Esophagus muscularis mucosa (tissue), 4 donors: ENCODE data around the gene RIPOR2.

Experiments used
- EP300 ChIP-seq: sonication (generic); formaldehyde crosslinking; IDR thresholded peaks from one replicate; pipeline ENCODE4 v1.6.1; 2017; ENCODE audit warnings: antibody characterized with exemption
- POLR2A ChIP-seq: fragments of 450-650 bp; IDR thresholded peaks from one replicate; pipeline ENCODE4 v1.6.1; 2017; ENCODE audit warnings: antibody characterized with exemption, moderate library complexity, mild to moderate bottlenecking, low read depth
- POLR2AphosphoS5 ChIP-seq, 2 donors: sonication (generic); formaldehyde crosslinking; IDR thresholded peaks; one replicate each; pipeline ENCODE4 v1.6.1; 2017; ENCODE audit warnings: antibody characterized with exemption in 2 of 2
- TF ChIP-seq, protein P1 (sequence below), 3 experiments: fragments of 200-600 bp in 2 of 3; fragments of 450-650 bp in 1 of 3; sonication (generic) in 2 of 3; IDR thresholded peaks; one replicate each; pipeline ENCODE4 v1.5.1; 2017 to 2019; ENCODE audit warnings: antibody characterized with exemption in 3 of 3, mild to moderate bottlenecking in 2 of 3, moderate library complexity in 1 of 3

DNA sequence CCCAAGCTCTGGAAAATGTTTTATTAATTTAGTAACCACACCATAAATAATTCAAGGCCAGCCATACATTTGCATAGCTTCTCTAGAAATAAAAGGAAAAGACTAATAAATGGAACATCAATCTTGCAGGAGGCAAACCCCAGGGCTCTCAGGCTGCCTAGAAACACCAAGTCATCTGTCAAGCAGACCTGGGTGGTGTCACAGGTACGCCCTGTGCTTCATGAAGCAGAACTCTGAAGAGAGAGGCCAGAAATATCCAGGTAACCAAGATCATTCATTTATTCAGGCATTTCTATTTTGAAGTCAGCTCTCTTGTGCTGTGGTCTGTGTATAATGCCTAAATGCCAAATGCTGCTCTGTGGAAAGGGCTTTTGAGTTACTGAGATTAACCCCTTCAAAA, 91.7 kb downstream of the RIPOR2 start:
- TF ChIP-seq POLR2AphosphoS5 (IDR thresholded peaks at IDR 0.05) (no peak), POLR2A (no peak), EP300 (no peak)
- TF ChIP-seq, protein P1, sequence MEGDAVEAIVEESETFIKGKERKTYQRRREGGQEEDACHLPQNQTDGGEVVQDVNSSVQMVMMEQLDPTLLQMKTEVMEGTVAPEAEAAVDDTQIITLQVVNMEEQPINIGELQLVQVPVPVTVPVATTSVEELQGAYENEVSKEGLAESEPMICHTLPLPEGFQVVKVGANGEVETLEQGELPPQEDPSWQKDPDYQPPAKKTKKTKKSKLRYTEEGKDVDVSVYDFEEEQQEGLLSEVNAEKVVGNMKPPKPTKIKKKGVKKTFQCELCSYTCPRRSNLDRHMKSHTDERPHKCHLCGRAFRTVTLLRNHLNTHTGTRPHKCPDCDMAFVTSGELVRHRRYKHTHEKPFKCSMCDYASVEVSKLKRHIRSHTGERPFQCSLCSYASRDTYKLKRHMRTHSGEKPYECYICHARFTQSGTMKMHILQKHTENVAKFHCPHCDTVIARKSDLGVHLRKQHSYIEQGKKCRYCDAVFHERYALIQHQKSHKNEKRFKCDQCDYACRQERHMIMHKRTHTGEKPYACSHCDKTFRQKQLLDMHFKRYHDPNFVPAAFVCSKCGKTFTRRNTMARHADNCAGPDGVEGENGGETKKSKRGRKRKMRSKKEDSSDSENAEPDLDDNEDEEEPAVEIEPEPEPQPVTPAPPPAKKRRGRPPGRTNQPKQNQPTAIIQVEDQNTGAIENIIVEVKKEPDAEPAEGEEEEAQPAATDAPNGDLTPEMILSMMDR (IDR thresholded peaks at IDR 0.05) = no peak
